GM21447 (cell line): Measurements from ENCODE around the gene FMN2.

Experiments used
- ATAC-seq: cut with Tn5 transposase; IDR thresholded peaks from one replicate; pipeline ENCODE4 v1.9.1; 2021; ENCODE audit not compliant: unreplicated experiment

FMN2 gene

GRCh38 chr1:240096974-240097373 lies 5.3 kb downstream of the FMN2 start:
- ATAC-seq = no peak

GRCh38 chr1:240098534-240098933 lies 6.9 kb downstream of the FMN2 start:
- ATAC-seq = no peak

- ATAC-seq = no peak
Observed at GRCh38 chr1:240099329-240099728, 7.6 kb downstream of the FMN2 start.

- no peak for ATAC-seq
Observed at GRCh38 chr1:240099748-240100147, 8.1 kb downstream of the FMN2 start.

- no peak for ATAC-seq
Observed at GRCh38 chr1:240100371-240100934, 8.8 kb downstream of the FMN2 start.

GRCh38 chr1:240101306-240101705 lies 9.6 kb downstream of the FMN2 start:
- ATAC-seq = no peak

- ATAC-seq = no peak
Observed at GRCh38 chr1:240101737-240102136, 10.1 kb downstream of the FMN2 start.

GRCh38 chr1:240104672-240105071 lies 13.0 kb downstream of the FMN2 start:
- ATAC-seq = no peak

- no peak for ATAC-seq
Observed at GRCh38 chr1:240107058-240107684, 15.5 kb downstream of the FMN2 start.

- no peak for ATAC-seq
Observed at GRCh38 chr1:240109130-240109529, 17.4 kb downstream of the FMN2 start.

- ATAC-seq = no peak
Observed at GRCh38 chr1:240109920-240110636, 18.4 kb downstream of the FMN2 start.

GRCh38 chr1:240111558-240111957 lies 19.9 kb downstream of the FMN2 start:
- ATAC-seq = no peak

GRCh38 chr1:240114222-240114621 lies 22.5 kb downstream of the FMN2 start:
- ATAC-seq = no peak

- ATAC-seq = no peak
Observed at GRCh38 chr1:240115831-240116230, 24.1 kb downstream of the FMN2 start.

GRCh38 chr1:240116831-240117769 lies 25.4 kb downstream of the FMN2 start:
- no peak for ATAC-seq

GRCh38 chr1:240117930-240118329 lies 26.2 kb downstream of the FMN2 start:
- ATAC-seq = no peak

- ATAC-seq = no peak
Observed at GRCh38 chr1:240122639-240123613, 31.2 kb downstream of the FMN2 start.

GRCh38 chr1:240126821-240127220 lies 35.1 kb downstream of the FMN2 start:
- ATAC-seq = no peak

- no peak for ATAC-seq
Observed at GRCh38 chr1:240128366-240128765, 36.7 kb downstream of the FMN2 start.

GRCh38 chr1:240134113-240134512 lies 42.4 kb downstream of the FMN2 start:
- no peak for ATAC-seq
